SH-SY5Y (cell line): ENCODE results near the gene MEPE.

ENCODE experiments used
- GATA2 ChIP-seq: IDR thresholded peaks from 2 replicates; pipeline ENCODE4 v1.6.1; 2011; ENCODE audit warnings: mild to moderate bottlenecking, low read depth, low read length
- GATA3 ChIP-seq: IDR thresholded peaks from 2 replicates; pipeline ENCODE4 v1.6.1; 2011; ENCODE audit warnings: low read depth, mild to moderate bottlenecking, low read length, moderate library complexity

The MEPE gene

DNA sequence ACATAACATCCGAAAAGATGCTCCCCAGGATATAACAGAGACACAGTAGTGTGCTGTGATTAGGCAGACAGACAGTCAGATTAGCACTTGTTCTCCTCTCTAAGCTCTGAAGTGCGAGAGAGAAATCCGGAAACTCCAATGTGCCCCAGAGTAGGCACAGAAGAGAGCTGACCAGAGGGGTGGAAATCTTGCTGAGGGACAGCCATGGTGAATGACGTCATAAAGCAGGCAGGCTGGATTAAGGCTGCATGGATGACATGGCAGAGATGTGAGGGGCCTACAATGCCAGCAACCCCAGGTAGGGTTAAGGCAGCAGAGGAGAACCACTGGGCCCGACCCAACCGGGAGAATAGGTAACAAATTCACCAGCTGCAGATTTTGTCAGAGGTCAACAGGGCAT is 53.3 kb downstream of the MEPE start:
- no peak for TF ChIP-seq GATA2
- no peak for TF ChIP-seq GATA3

DNA sequence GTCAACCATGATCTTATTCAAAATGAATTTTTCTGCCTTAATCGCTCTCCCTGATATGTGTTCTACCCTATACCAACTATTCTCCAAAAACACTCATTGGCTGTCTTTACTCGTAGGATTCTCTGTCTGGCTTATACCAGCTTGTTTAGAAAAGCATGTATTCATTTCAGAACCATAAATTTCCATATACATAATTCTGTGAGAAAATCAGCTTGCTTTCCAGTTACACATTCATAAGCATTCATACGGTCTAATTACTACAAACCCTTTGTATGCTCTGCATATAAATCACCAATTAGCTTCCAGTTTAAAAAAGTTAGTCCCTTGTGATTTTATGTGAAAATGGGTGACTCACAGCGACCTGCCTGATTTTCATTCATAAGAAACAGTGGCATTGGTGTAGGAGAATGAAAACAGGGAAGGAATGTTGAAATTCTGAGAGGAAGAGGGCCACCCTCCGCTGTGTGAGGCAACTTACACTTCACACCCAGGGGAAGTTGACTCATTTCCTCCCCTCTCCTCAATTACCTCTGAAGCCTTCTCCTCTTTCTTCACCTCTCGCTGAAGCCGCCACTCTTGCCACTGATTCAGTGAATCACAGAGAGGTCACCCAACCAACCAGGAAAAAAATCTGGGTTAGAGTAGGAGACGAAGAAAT is 63.3 kb downstream of the MEPE start:
- TF ChIP-seq GATA3 (no peak), GATA2 (no peak)
